Measurements from ENCODE around the gene CHURC1. TPM values are rescaled to one million over a fixed set of nuclear protein-coding genes. Genes with fewer than 3 reads are reported as not detected.

CHURC1 gene
- total RNA-seq, 1 donor from 2014 or later, result 69.6 TPM

DNA sequence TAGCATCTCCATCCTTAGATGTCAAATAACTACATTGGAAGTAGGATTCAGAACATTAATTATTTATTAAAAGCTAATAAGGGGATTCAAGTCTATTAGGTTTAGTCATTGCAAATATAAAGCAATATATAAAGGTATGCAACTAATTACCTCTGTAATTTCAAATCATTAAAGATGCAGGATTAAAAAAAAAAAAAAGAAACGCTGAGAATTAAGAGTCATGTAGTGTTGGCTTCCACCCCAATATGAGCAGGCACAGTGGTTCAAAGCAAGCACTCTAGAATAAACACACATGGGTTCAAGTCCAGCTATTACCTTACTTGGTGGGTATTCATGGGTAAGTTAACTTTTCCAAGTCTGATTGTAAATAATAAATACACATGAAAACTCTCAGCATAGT is 45.4 kb upstream of the CHURC1 start:
- Mint-ChIP-seq H3K27me3 (peaks cover 37% of the 10 kb centered on the region), H3K4me3 (no peak overlapping the region), H3K36me3 (ENCODE audit: low read depth) (no peaks in the 10 kb centered on the region), H3K4me1 (peaks cover 6% of the 10 kb centered on the region), H3K27ac (no peak overlapping the region), H3K9me3 (no peaks in the 10 kb centered on the region)
- DNase-seq (no peak), ATAC-seq (ENCODE audit: low read depth) (no peak)
- intact Hi-C loops (cut with micrococcal nuclease), result no loop called here
- ChIA-PET POLR2A (interaction anchor here (0.6 kb wide), 1 partner anchor 181 kb away, joined by 5 read pairs; no protein-coding TSS in a partner anchor), CTCF (interaction anchor here (0.8 to 1.4 kb wide), 2 partner anchors 8 to 23 kb away, joined by 3 to 7 read pairs; no protein-coding TSS in a partner anchor)
- TF ChIP-seq, protein P1, sequence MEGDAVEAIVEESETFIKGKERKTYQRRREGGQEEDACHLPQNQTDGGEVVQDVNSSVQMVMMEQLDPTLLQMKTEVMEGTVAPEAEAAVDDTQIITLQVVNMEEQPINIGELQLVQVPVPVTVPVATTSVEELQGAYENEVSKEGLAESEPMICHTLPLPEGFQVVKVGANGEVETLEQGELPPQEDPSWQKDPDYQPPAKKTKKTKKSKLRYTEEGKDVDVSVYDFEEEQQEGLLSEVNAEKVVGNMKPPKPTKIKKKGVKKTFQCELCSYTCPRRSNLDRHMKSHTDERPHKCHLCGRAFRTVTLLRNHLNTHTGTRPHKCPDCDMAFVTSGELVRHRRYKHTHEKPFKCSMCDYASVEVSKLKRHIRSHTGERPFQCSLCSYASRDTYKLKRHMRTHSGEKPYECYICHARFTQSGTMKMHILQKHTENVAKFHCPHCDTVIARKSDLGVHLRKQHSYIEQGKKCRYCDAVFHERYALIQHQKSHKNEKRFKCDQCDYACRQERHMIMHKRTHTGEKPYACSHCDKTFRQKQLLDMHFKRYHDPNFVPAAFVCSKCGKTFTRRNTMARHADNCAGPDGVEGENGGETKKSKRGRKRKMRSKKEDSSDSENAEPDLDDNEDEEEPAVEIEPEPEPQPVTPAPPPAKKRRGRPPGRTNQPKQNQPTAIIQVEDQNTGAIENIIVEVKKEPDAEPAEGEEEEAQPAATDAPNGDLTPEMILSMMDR (IDR thresholded peaks at IDR 0.05), result no peak

DNA sequence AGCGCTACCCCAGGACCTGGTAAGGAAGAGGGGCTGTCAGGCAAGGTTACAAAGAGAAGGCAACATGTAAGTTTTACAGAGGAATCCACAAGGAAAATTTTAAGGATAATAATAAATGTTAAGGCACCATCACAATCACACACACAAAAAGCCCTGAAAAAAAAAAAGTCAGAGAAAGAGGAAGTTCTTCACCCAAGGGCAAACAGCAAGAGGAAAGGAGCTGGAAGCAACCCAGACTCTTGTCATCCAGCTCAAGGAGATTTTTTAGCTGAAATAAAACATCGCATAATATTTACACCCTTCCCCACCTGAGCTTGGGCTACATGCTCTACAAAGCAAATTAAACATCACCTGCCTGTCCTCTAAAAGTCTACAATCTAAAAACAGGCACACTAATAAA is 44.1 kb upstream of the CHURC1 start:
- H3K36me3 Mint-ChIP-seq (ENCODE audit: low read depth), result no peaks in the 10 kb centered on the region
- no peak for ATAC-seq (ENCODE audit: low read depth)
- TF ChIP-seq, protein P1 (IDR thresholded peaks at IDR 0.05), result no peak
- no peak for DNase-seq
- no peak overlapping the region for H3K27ac Mint-ChIP-seq
- peaks cover 6% of the 10 kb centered on the region for H3K4me1 Mint-ChIP-seq
- ChIA-PET POLR2A (no interaction called here), CTCF (no interaction called here)
- peaks cover 32% of the 10 kb centered on the region for H3K27me3 Mint-ChIP-seq
- intact Hi-C loops (cut with micrococcal nuclease), result no loop called here
- H3K9me3 Mint-ChIP-seq, result no peaks in the 10 kb centered on the region
- no peak overlapping the region for H3K4me3 Mint-ChIP-seq

DNA sequence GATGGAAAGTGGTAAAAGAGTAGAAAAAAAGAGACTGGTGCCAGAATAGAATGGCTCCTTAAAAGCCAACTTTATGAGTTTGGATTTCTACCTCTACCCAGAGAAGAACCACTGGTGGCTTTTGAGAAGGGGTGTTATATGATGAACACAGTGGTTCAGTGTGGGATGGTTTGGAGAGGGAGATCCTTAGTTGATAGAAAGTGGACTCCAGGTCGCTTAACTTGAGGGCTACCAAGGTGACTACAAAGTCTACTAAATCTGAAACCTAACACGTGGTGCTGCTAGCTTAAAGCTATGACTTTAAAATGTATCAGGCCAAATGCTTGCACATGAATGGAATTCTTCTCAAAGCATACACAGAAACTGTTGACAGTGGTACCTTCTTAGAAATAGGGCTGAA is 42.9 kb upstream of the CHURC1 start:
- Mint-ChIP-seq H3K9me3 (no peaks in the 10 kb centered on the region), H3K4me3 (no peak overlapping the region), H3K36me3 (ENCODE audit: low read depth) (no peaks in the 10 kb centered on the region), H3K27ac (no peak overlapping the region), H3K4me1 (peaks cover 6% of the 10 kb centered on the region), H3K27me3 (peaks cover 34% of the 10 kb centered on the region)
- TF ChIP-seq, protein P1 (IDR thresholded peaks at IDR 0.05), result no peak
- DNase-seq (no peak), ATAC-seq (ENCODE audit: low read depth) (no peak)
- ChIA-PET CTCF (no interaction called here), POLR2A (no interaction called here)
- intact Hi-C loops (cut with micrococcal nuclease), result no loop called here

DNA sequence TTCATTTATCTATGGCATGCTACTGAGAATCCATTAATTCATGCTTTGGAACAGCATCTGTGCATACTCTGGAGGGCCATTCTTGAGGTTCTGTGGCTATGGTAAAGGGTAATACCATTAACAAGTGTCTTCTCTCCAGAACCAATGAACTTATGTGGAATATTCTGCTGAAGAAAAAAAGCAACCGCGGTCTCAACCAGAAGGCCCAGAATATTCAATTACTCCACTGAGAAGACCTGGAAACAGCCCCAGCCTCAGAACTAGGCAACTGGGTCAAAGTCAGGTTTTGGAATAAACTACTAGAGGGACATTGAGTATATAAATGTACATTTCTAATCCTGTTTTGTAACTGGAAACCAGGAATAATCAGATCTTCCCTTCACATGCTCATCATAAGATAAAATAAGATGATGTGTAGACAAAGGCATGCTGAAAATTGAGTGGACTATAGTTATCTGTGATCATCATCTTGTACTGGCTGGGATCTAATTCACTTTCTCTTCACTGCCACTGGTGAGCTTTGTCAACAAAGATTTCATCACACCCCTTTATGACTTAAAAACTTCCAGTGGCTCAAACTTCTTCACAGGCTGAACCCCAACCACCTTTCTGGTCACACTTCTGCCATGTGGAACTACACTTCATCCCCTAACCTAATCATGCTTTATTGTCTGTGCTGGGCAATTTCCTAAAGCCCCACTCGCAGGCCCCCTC is 40.6 kb upstream of the CHURC1 start:
- Mint-ChIP-seq H3K9me3 (no peaks in the 10 kb centered on the region), H3K27me3 (peaks cover 33% of the 10 kb centered on the region), H3K4me3 (no peak overlapping the region), H3K36me3 (ENCODE audit: low read depth) (no peaks in the 10 kb centered on the region), H3K27ac (no peak overlapping the region), H3K4me1 (peaks cover 6% of the 10 kb centered on the region)
- TF ChIP-seq, protein P1 (IDR thresholded peaks at IDR 0.05), result no peak
- ATAC-seq (ENCODE audit: low read depth), result no peak
- ChIA-PET CTCF (interaction anchor here (1.2 kb wide), 1 partner anchor 18 kb away, joined by 3 read pairs; no protein-coding TSS in a partner anchor), POLR2A (no interaction called here)
- intact Hi-C loops (cut with micrococcal nuclease), result no loop called here
- DNase-seq, result no peak

DNA sequence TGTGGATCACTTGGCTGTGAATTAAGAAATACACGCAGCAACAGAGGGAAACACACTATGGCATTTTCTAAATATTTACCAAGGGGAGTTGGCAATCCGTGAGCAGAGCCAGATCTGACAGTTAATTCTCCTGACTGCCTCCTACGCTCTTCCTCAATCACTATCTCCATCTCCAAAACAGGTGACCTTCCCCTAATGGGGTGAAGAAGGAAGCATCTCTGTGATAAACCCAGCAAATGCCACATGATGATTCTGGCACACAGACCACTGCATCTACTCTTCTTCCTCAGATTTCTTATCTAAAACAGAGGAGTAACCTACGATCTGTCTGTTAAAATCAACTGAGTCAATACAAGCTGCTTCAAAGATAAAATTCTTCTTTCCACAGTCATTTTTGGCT is 38.9 kb upstream of the CHURC1 start:
- DNase-seq (no peak), ATAC-seq (ENCODE audit: low read depth) (no peak)
- Mint-ChIP-seq H3K9me3 (no peaks in the 10 kb centered on the region), H3K4me1 (no peaks in the 10 kb centered on the region), H3K36me3 (ENCODE audit: low read depth) (no peaks in the 10 kb centered on the region), H3K27me3 (peaks cover 33% of the 10 kb centered on the region), H3K27ac (no peak overlapping the region), H3K4me3 (no peak overlapping the region)
- TF ChIP-seq, protein P1 (IDR thresholded peaks at IDR 0.05), result no peak
- CTCF ChIA-PET, result no interaction called here
- POLR2A ChIA-PET, result no interaction called here
- intact Hi-C loops (cut with micrococcal nuclease), result no loop called here
